Measurements from ENCODE around the gene C14orf180. TPM values are rescaled to one million over a fixed set of nuclear protein-coding genes. Genes with fewer than 3 reads are reported as not detected.
"Not testable (repeated sequence)": the region's sequence is repeated elsewhere in the genome, so short reads cannot be mapped to it uniquely, and the experiment has no call there.

Gene C14orf180
- total RNA-seq, 1 experiment from 2014 or later: not detected

GRCh38 chr14:104578321-104578720 is 1.2 kb upstream of the C14orf180 start:
- DNase-seq (ENCODE audit: low spot score) (no peak), ATAC-seq (no peak)
- ChIA-PET POLR2A (no interaction called here), CTCF (interaction anchor here (0.6 to 0.9 kb wide), 2 partner anchors 236 to 481 kb away, joined by 3 to 5 read pairs; no protein-coding TSS in a partner anchor)
- H3K27me3 Mint-ChIP-seq (ENCODE audit: low read depth): no peaks in the 10 kb centered on the region
- TF ChIP-seq, protein P1, sequence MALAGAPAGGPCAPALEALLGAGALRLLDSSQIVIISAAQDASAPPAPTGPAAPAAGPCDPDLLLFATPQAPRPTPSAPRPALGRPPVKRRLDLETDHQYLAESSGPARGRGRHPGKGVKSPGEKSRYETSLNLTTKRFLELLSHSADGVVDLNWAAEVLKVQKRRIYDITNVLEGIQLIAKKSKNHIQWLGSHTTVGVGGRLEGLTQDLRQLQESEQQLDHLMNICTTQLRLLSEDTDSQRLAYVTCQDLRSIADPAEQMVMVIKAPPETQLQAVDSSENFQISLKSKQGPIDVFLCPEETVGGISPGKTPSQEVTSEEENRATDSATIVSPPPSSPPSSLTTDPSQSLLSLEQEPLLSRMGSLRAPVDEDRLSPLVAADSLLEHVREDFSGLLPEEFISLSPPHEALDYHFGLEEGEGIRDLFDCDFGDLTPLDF (CRISPR knock-in tag; IDR thresholded peaks at IDR 0.05): no peak
- TF ChIP-seq NFATC4 (CRISPR knock-in tag; IDR thresholded peaks at IDR 0.05) (no peak), ZSCAN18 (CRISPR knock-in tag; IDR thresholded peaks at IDR 0.05) (no peak), IRF1 (CRISPR knock-in tag; IDR thresholded peaks at IDR 0.05) (no peak), AFF4 (CRISPR knock-in tag; IDR thresholded peaks at IDR 0.05; ENCODE audit: borderline replicate concordance) (no peak), CREB1 (CRISPR knock-in tag; IDR thresholded peaks at IDR 0.05) (no peak), ZNF512 (CRISPR knock-in tag; IDR thresholded peaks at IDR 0.05; ENCODE audit: borderline replicate concordance) (no peak)
- TF ChIP-seq, protein P2, sequence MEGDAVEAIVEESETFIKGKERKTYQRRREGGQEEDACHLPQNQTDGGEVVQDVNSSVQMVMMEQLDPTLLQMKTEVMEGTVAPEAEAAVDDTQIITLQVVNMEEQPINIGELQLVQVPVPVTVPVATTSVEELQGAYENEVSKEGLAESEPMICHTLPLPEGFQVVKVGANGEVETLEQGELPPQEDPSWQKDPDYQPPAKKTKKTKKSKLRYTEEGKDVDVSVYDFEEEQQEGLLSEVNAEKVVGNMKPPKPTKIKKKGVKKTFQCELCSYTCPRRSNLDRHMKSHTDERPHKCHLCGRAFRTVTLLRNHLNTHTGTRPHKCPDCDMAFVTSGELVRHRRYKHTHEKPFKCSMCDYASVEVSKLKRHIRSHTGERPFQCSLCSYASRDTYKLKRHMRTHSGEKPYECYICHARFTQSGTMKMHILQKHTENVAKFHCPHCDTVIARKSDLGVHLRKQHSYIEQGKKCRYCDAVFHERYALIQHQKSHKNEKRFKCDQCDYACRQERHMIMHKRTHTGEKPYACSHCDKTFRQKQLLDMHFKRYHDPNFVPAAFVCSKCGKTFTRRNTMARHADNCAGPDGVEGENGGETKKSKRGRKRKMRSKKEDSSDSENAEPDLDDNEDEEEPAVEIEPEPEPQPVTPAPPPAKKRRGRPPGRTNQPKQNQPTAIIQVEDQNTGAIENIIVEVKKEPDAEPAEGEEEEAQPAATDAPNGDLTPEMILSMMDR (IDR thresholded peaks at IDR 0.05): no peak
- H3K27ac Mint-ChIP-seq: no peak overlapping the region
- H3K4me1 Mint-ChIP-seq: no peaks in the 10 kb centered on the region
- no peaks in the 10 kb centered on the region for H3K36me3 Mint-ChIP-seq
- H3K4me3 Mint-ChIP-seq: no peak overlapping the region
- no peaks in the 10 kb centered on the region for H3K9me3 Mint-ChIP-seq

- H3K27me3 Mint-ChIP-seq (ENCODE audit: low read depth); H3K4me3 Mint-ChIP-seq; POLR2A ChIA-PET; ATAC-seq; H3K4me1 Mint-ChIP-seq; H3K9me3 Mint-ChIP-seq; DNase-seq (ENCODE audit: low spot score); H3K36me3 Mint-ChIP-seq: not testable (repeated sequence)
- peak overlapping the region; percentile 49; the same call in 1 of the 2 replicates for H3K27ac Mint-ChIP-seq
- CTCF ChIA-PET: interaction anchor here (1.3 to 1.7 kb wide), 2 partner anchors 13 to 16 kb away, joined by 3 to 8 read pairs; no protein-coding TSS in a partner anchor
These were observed 375 bp downstream of the C14orf180 start for GRCh38 chr14:104579939-104580338.

- Mint-ChIP-seq H3K36me3 (no peaks in the 10 kb centered on the region), H3K9me3 (no peaks in the 10 kb centered on the region), H3K27ac (no peak overlapping the region), H3K4me1 (no peaks in the 10 kb centered on the region), H3K4me3 (no peak overlapping the region), H3K27me3 (ENCODE audit: low read depth) (no peaks in the 10 kb centered on the region)
- ATAC-seq (no peak), DNase-seq (ENCODE audit: low spot score) (no peak)
- ChIA-PET POLR2A (no interaction called here), CTCF (interaction anchor here (1.7 kb wide), 1 partner anchor 17 kb away, joined by 8 read pairs; no protein-coding TSS in a partner anchor)
- TF ChIP-seq SMAD4 (CRISPR knock-in tag; IDR thresholded peaks at IDR 0.05): no peak
- no peak for TF ChIP-seq ZSCAN18 (CRISPR knock-in tag; IDR thresholded peaks at IDR 0.05)
- no peak for TF ChIP-seq HMGXB4 (CRISPR knock-in tag; IDR thresholded peaks at IDR 0.05)
- TF ChIP-seq TCF7 (CRISPR knock-in tag; IDR thresholded peaks at IDR 0.05; ENCODE audit: low read depth): no peak
- no peak for TF ChIP-seq ZNF423 (CRISPR knock-in tag; IDR thresholded peaks at IDR 0.05)
- no peak for TF ChIP-seq KAT7 (CRISPR knock-in tag; IDR thresholded peaks at IDR 0.05; ENCODE audit: borderline replicate concordance)
- TF ChIP-seq NFATC4 (CRISPR knock-in tag; IDR thresholded peaks at IDR 0.05): no peak
- TF ChIP-seq, protein P3, sequence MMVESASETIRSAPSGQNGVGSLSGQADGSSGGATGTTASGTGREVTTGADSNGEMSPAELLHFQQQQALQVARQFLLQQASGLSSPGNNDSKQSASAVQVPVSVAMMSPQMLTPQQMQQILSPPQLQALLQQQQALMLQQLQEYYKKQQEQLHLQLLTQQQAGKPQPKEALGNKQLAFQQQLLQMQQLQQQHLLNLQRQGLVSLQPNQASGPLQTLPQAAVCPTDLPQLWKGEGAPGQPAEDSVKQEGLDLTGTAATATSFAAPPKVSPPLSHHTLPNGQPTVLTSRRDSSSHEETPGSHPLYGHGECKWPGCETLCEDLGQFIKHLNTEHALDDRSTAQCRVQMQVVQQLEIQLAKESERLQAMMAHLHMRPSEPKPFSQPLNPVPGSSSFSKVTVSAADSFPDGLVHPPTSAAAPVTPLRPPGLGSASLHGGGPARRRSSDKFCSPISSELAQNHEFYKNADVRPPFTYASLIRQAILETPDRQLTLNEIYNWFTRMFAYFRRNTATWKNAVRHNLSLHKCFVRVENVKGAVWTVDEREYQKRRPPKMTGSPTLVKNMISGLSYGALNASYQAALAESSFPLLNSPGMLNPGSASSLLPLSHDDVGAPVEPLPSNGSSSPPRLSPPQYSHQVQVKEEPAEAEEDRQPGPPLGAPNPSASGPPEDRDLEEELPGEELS (CRISPR knock-in tag; IDR thresholded peaks at IDR 0.05): no peak
These were observed 1.4 kb downstream of the C14orf180 start for GRCh38 chr14:104580961-104581360.
